Immature natural killer cell (primary cell): ENCODE measurements around the gene SBNO2. TPM values are rescaled to one million over a fixed set of nuclear protein-coding genes. Genes with fewer than 3 reads are reported as not detected.

Experiments used
- DNase-seq, 3 donors: peaks; one replicate each; pipeline ENCODE4 v3.0.0; 2022; ENCODE audit warnings: mixed read lengths in 1 of 3
- H3K27ac Mint-ChIP-seq, 6 donors: one replicate each; pipeline ENCODE4 v1.8.0; 2020; ENCODE audit warnings: mixed read lengths in 6 of 6, mild to moderate bottlenecking in 5 of 6, inconsistent platforms in 4 of 6, moderate library complexity in 3 of 6
- H3K27me3 Mint-ChIP-seq, 3 donors: one replicate each; pipeline ENCODE4 v1.8.0; 2020 to 2021; ENCODE audit warnings: low read depth in 3 of 3, mild to moderate bottlenecking in 3 of 3, mixed read lengths in 3 of 3, moderate library complexity in 3 of 3, inconsistent platforms in 1 of 3
- H3K36me3 Mint-ChIP-seq, 3 donors: one replicate each; pipeline ENCODE4 v1.8.0; 2020; ENCODE audit warnings: mixed read lengths in 3 of 3, inconsistent platforms in 2 of 3, mild to moderate bottlenecking in 2 of 3
- H3K4me1 Mint-ChIP-seq, 2 donors: one replicate each; pipeline ENCODE4 v1.8.0; 2020; ENCODE audit warnings: inconsistent platforms in 2 of 2, mild to moderate bottlenecking in 2 of 2, mixed read lengths in 2 of 2, moderate library complexity in 1 of 2
- H3K4me3 Mint-ChIP-seq, 5 donors: one replicate each; pipeline ENCODE4 v1.8.0; 2020; ENCODE audit warnings: mild to moderate bottlenecking in 5 of 5, mixed read lengths in 5 of 5, inconsistent platforms in 3 of 5, moderate library complexity in 3 of 5
- H3K9me3 Mint-ChIP-seq, 6 donors: one replicate each; pipeline ENCODE4 v1.8.0; 2020; ENCODE audit warnings: mild to moderate bottlenecking in 6 of 6, mixed read lengths in 6 of 6, inconsistent platforms in 4 of 6, moderate library complexity in 3 of 6
- polyA plus RNA-seq, 3 donors: library from polyadenylated mRNA; unstranded; fragments of 300-500 nt; fragmentation: Illumina TruSeq; gene quantifications; one replicate each; pipeline ENCODE4 v1.2.3, GENCODE V29; 2021

The SBNO2 gene
- polyA plus RNA-seq, 3 donors from 2014 or later = 0.27 to 3.4 (median 0.89) TPM

DNA sequence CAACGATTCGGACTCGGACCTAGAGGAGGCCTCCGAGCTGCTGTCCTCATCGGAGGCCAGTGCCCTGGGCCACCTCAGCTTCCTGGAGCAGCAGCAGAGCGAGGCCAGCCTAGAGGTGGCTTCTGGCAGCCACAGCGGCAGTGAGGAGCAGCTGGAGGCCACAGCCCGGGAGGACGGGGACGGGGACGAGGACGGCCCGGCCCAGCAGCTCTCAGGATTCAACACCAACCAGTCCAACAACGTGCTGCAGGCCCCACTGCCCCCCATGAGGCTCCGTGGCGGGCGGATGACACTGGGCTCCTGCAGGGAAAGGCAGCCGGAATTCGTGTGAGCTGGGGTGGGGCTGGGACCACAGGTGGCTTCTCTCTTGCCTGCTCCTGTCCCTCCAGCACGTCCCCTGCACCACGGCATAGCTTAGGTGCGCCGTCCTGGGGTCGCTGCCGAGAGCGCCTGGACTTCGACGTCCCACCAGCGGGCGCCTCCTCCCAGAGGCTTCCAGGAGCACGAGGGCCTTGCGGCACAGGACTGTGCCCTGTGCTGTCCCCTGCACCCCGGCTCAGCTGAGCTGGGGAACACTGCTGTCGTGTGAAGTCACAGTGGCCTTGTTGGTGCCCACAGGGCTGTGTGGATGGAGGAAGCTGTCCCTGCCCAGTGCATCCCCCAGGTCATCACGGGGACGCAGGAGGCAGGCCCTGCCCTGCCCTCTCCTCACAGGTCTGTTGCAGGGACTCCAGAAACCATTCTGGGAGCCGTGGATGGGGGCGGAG, 88.2 kb downstream of the SBNO2 start:
- Mint-ChIP-seq H3K4me3 (no peak overlapping the region), H3K4me1 (peaks cover 18 to 30% of the 10 kb centered on the region in 2 donors), H3K27me3 (peaks cover 10 to 26% (median 13%) of the 10 kb centered on the region in 3 donors), H3K27ac (peak overlapping the region in 4 of 6 donors; percentile 16 to 82 (median 55)), H3K36me3 (peaks cover 4 to 16% (median 11%) of the 10 kb centered on the region in 3 donors), H3K9me3 (no peaks in the 10 kb centered on the region)
- no peak for DNase-seq

DNA sequence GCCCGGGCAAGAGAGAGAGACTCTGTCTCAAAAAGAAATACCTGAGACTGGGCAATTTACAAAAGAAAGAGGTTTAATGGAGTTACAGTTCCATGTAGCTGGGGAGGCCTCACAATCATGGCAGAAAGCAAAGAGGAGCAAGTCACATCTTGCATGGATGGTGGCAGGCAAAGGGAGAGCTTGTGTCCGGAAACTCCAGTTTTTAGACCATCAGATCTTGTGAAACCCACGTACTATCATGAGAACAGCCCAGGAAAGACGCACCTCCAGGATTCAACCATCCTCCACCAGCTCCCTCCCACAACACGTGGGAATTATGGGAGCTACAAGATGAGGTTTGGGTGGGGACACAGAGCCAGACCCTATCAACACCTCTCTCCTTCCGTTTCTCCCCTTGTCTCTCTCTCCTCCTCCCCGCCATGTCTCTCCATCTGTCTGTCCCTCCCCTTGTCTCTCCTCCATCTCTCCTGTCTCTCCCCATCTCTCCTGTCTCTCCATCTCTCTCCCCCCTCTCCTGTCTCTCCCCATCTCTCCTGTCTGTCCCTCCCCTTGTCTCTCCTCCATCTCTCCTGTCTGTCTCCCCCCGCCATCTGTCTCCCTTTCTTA, 88.9 kb downstream of the SBNO2 start:
- Mint-ChIP-seq H3K27me3 (peaks cover 10 to 26% (median 13%) of the 10 kb centered on the region in 3 donors), H3K9me3 (no peaks in the 10 kb centered on the region), H3K4me3 (peak overlapping the region in 2 of 5 donors; percentile 5 to 7), H3K4me1 (peaks cover 18 to 30% of the 10 kb centered on the region in 2 donors), H3K36me3 (peaks cover 4 to 16% (median 11%) of the 10 kb centered on the region in 3 donors), H3K27ac (peak overlapping the region; percentile 5 to 82 (median 72))
- no peak for DNase-seq

- Mint-ChIP-seq H3K4me3 (no peak overlapping the region), H3K9me3 (no peaks in the 10 kb centered on the region), H3K4me1 (peaks cover 18 to 30% of the 10 kb centered on the region in 2 donors), H3K27ac (peak overlapping the region; percentile 30 to 82 (median 50)), H3K36me3 (peaks cover 4 to 16% (median 11%) of the 10 kb centered on the region in 3 donors), H3K27me3 (peaks cover 10 to 26% (median 13%) of the 10 kb centered on the region in 3 donors)
- no peak for DNase-seq
These were observed 89.8 kb downstream of the SBNO2 start for GRCh38 chr19:1084024-1084868.

DNA sequence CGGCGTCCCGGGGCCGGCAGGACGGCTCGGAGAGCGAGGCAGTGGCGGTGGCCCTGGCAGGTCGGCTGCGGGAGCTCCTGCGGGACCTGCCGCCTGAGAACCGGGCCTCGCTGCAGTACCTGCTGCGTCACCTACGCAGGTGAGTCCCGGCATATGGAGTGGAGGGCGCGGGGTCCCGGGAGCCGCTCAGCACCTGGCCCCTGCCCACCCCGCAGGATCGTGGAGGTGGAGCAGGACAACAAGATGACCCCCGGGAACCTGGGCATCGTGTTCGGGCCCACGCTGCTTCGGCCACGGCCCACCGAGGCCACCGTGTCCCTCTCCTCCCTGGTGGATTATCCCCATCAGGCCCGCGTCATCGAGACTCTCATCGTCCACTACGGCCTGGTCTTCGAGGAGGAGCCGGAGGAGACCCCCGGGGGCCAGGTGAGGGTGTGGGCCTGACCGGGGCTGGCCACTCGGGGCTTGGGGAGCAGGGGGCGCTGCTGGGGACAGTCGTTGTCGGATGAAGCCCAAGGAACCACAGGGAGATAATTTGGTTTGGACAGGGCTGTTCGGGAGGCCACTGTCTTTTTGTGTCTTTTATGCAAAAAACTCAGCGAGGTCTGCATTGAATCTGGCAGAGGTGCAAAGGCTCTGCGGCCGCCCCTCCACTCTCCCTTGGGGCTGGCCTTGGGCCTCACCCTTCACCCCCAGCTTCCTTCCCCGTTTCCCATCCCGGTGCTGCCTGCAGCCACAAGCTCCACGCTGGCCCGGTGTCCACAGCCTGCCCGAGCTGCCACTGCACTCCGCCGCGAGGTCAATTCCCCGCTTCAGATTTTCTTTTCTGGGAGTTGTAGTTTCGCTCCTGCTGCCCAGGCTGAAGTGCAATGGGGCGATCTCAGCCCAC, 90.9 kb downstream of the SBNO2 start:
- Mint-ChIP-seq H3K4me3 (no peak overlapping the region), H3K27me3 (peaks cover 6 to 21% (median 10%) of the 10 kb centered on the region in 3 donors), H3K4me1 (peaks cover 16 to 29% of the 10 kb centered on the region in 2 donors), H3K36me3 (peaks cover 4 to 16% (median 11%) of the 10 kb centered on the region in 3 donors), H3K27ac (peak overlapping the region in 1 of 6 donors; percentile 53), H3K9me3 (no peaks in the 10 kb centered on the region)
- DNase-seq = no peak

DNA sequence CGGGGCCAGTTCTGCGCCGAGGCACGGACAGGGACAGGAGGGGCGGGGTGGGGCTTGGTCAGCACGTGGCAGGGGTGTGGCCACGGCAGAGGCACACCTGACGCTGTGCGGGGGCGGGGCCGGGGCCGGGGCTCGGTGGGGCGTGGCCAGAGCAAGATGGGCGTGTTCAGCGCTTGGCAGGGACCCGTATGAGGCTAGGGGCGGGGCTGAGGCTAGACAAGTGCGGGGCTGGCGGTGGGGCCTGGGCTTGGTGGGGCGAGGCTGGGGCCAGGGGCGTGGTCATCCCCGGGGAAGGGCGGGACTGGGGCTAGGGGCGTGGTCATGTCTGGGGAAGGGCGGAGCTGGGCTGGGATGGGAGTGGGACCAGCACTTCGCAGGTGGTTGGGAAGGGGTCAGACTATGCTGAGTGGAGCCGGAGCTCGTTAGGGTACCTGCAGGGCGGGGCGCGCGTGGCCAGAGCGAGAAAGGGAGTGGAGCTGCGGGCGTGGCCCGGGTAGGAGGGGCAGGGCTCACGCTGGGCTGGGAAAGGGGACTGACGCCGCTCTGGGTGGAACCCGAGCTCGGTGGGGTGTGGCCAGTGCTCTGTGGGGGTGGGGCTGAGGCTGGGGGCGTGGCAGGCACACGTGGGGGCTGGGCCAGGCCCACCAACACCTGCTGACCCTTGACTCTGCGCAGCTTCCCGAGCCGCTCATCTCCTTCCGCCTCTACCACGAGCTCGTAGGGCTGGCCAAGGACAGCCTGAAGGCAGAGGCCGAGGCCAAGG, 91.7 kb downstream of the SBNO2 start:
- Mint-ChIP-seq H3K27ac (peak overlapping the region in 1 of 6 donors; percentile 11), H3K9me3 (no peaks in the 10 kb centered on the region), H3K36me3 (peaks cover 0 to 11% (median 7%) of the 10 kb centered on the region in 3 donors), H3K4me3 (no peak overlapping the region), H3K27me3 (peaks cover 3 to 19% (median 3%) of the 10 kb centered on the region in 3 donors), H3K4me1 (peaks cover 8 to 28% of the 10 kb centered on the region in 2 donors)
- no peak for DNase-seq

GRCh38 chr19:1081301-1082164, 92.5 kb downstream of the SBNO2 start:
- H3K27me3 Mint-ChIP-seq = peaks cover 8 to 26% (median 11%) of the 10 kb centered on the region in 3 donors
- H3K9me3 Mint-ChIP-seq = no peaks in the 10 kb centered on the region
- peaks cover 14 to 33% of the 10 kb centered on the region in 2 donors for H3K4me1 Mint-ChIP-seq
- H3K27ac Mint-ChIP-seq = peak overlapping the region in 1 of 6 donors; percentile 57
- H3K4me3 Mint-ChIP-seq = no peak overlapping the region
- H3K36me3 Mint-ChIP-seq = peaks cover 5 to 16% (median 11%) of the 10 kb centered on the region in 3 donors
- DNase-seq = no peak

DNA sequence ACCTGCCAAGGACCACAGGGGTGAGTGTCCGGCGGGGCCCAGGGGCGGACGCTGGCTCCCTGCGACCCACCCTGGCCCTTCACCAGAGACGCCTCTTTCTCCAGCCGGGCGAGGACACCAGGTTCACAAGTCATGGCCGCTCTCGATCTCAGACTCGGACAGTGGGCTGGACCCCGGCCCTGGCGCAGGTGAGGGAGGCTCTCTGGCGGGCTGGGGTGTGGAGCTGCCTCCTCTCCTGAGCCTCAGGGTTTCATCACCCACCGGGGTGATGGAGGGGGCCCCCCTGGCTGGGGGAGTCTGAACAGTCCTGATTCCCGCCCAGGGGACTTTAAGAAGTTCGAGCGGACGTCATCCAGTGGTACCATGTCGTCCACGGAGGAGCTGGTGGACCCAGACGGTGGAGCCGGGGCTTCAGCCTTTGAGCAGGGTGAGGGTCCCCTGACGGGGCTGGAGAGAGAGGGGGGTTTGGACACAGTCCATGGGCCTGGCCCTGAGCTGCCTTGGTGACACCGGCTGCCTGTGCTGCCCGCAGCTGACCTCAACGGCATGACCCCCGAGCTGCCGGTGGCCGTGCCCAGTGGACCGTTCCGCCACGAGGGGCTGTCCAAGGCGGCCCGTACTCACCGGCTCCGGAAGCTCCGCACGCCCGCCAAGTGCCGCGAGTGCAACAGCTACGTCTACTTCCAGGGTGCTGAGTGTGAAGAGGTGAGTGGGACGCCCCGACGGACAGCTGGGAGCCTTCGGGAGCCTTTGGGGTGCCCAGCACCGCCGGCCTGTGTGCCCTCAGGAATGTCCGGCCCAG, 93.5 kb downstream of the SBNO2 start:
- DNase-seq = no peak

GRCh38 chr19:1079566-1080111, 94.4 kb downstream of the SBNO2 start:
- H3K4me3 Mint-ChIP-seq = no peak overlapping the region
- peaks cover 17 to 35% (median 17%) of the 10 kb centered on the region in 3 donors for H3K27me3 Mint-ChIP-seq
- DNase-seq = no peak
- no peaks in the 10 kb centered on the region for H3K9me3 Mint-ChIP-seq
- peaks cover 21 to 39% of the 10 kb centered on the region in 2 donors for H3K4me1 Mint-ChIP-seq
- no peak overlapping the region for H3K27ac Mint-ChIP-seq
- H3K36me3 Mint-ChIP-seq = peaks cover 13 to 15% (median 13%) of the 10 kb centered on the region in 3 donors

More for the DNA sequence above, 93.5 kb downstream of the SBNO2 start:
- H3K27me3 Mint-ChIP-seq = peaks cover 12 to 33% (median 15%) of the 10 kb centered on the region in 3 donors
- H3K9me3 Mint-ChIP-seq = no peaks in the 10 kb centered on the region
- no peak overlapping the region for H3K4me3 Mint-ChIP-seq
- peaks cover 24 to 41% of the 10 kb centered on the region in 2 donors for H3K4me1 Mint-ChIP-seq
- peaks cover 11 to 22% (median 17%) of the 10 kb centered on the region in 3 donors for H3K36me3 Mint-ChIP-seq
- H3K27ac Mint-ChIP-seq = peak overlapping the region in 1 of 6 donors; percentile 57

- H3K4me1 Mint-ChIP-seq = peaks cover 34 to 51% of the 10 kb centered on the region in 2 donors
- H3K36me3 Mint-ChIP-seq = peaks cover 12 to 18% (median 14%) of the 10 kb centered on the region in 3 donors
These were observed 97.1 kb downstream of the SBNO2 start for GRCh38 chr19:1076951-1077350.

DNA sequence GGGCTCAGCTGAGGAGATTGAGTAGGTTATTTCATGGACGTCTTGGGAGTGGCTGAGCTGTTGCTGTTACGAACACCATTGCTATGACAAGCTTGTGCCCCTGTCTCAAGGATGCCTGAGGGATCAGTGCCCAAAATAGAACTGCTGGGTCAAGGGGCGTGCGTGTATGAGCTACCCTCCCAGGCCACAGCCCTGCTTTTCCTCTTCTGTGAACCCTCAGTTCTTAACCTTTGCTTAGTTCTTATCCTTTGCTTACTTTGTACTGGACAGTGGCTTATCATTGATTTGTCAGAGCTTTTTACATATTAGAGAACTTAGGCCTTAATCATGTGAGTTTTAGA, 98.1 kb downstream of the SBNO2 start:
- Mint-ChIP-seq H3K27ac (peak overlapping the region; percentile 90 to 97 (median 96)), H3K4me1 (peaks cover 39 to 53% of the 10 kb centered on the region in 2 donors), H3K36me3 (peaks cover 12 to 22% (median 17%) of the 10 kb centered on the region in 3 donors), H3K4me3 (peak overlapping the region; percentile 52 to 79 (median 71)), H3K9me3 (no peaks in the 10 kb centered on the region), H3K27me3 (peaks cover 20 to 52% (median 22%) of the 10 kb centered on the region in 3 donors)
- no peak for DNase-seq

More at GRCh38 chr19:1076951-1077350, 97.1 kb downstream of the SBNO2 start:
- DNase-seq = peak; percentile 92 to 93 (median 92)
- Mint-ChIP-seq H3K9me3 (no peaks in the 10 kb centered on the region), H3K4me3 (peak overlapping the region; percentile 76 to 86 (median 79)), H3K27me3 (peaks cover 18 to 51% (median 22%) of the 10 kb centered on the region in 3 donors), H3K27ac (peak overlapping the region; percentile 93 to 97 (median 96))
